Mucosa of descending colon (tissue), 3 donors: ENCODE measurements around the gene COPS8. TPM values are rescaled to one million over a fixed set of nuclear protein-coding genes. Genes with fewer than 3 reads are reported as not detected.

Experiments used
- ATAC-seq: fragments of 200-7000 bp; cut with Tn5 transposase; one replicate; pipeline ENCODE4 v1.9.1; 2020; ENCODE audit warnings: mild to moderate bottlenecking, moderate library complexity
- DNase-seq, 3 donors: peaks; one replicate each; pipeline ENCODE4 v3.0.0-alpha.2; 2020
- H3K36me3 ChIP-seq: fragments of 200-600 bp; one replicate; pipeline ENCODE4 v1.8.0; 2021; ENCODE audit warnings: low read depth, mild to moderate bottlenecking
- H3K4me1 ChIP-seq: fragments of 200-600 bp; one replicate; pipeline ENCODE4 v1.8.0; 2021; ENCODE audit warnings: low read depth, mild to moderate bottlenecking
- H3K4me3 ChIP-seq: fragments of 200-600 bp; one replicate; pipeline ENCODE4 v1.8.0; 2021; ENCODE audit warnings: mild to moderate bottlenecking
- H3K9me3 ChIP-seq: fragments of 200-600 bp; one replicate; pipeline ENCODE4 v1.8.0; 2021; ENCODE audit warnings: mild to moderate bottlenecking
- intact Hi-C, 2 donors: fragments of 100-400 bp; cut with DNase I in 1 of 2; cut with micrococcal nuclease in 1 of 2; formaldehyde crosslinking; loops; one replicate each; pipeline versions ENCODE4 v1.11.0 to v1.11.1; 2022; cut with DNase I, micrococcal nuclease
- long read RNA-seq, 2 donors: library from polyadenylated mRNA; unstranded; transcript quantifications; one replicate each; pipeline ENCODE4 v2.0.0, GENCODE V29; 2019 to 2021
- total RNA-seq, 3 donors: library from RNA; stranded (reverse); fragmentation: NEBNext Ultra II Directional in 2 of 3; extraction: Animal tissue kit (Norgen Biotek cat#: 25700) in 2 of 3; gene quantifications; one replicate each; pipeline versions ENCODE4 v1.2.1 to v1.2.4, GENCODE V29; 2021 to 2023
- TF ChIP-seq, protein P1 (sequence below): fragments of 200-600 bp; IDR thresholded peaks from one replicate; pipeline ENCODE4 v1.8.0; 2022; ENCODE audit warnings: antibody characterized with exemption, mild to moderate bottlenecking
- donor health status: DM: no; HTN: no; CAD: no; lungs with moderate emphysema.
- donor health status: DM: no; HTN: no; CAD: no.
- donor health status: DM: no; HTN: yes; CAD: no.

COPS8 gene
- 10 to 100 TPM; 23.4 to 37.3 (median 31.5) TPM for total RNA-seq
- long read RNA-seq, donor 1, full-length matches to known transcripts, result 24 of 24 reads
- long read RNA-seq, donor 1, partial matches to known transcripts, result 0 of 24 reads
- long read RNA-seq, donor 1, other reads (novel, unspliced or antisense), result 0 of 24 reads
- long read RNA-seq, donor 2, full-length matches to known transcripts, result 28 of 31 reads
- long read RNA-seq, donor 2, partial matches to known transcripts, result 0 of 31 reads
- long read RNA-seq, donor 2, other reads (novel, unspliced or antisense), result 3 of 31 reads

DNA sequence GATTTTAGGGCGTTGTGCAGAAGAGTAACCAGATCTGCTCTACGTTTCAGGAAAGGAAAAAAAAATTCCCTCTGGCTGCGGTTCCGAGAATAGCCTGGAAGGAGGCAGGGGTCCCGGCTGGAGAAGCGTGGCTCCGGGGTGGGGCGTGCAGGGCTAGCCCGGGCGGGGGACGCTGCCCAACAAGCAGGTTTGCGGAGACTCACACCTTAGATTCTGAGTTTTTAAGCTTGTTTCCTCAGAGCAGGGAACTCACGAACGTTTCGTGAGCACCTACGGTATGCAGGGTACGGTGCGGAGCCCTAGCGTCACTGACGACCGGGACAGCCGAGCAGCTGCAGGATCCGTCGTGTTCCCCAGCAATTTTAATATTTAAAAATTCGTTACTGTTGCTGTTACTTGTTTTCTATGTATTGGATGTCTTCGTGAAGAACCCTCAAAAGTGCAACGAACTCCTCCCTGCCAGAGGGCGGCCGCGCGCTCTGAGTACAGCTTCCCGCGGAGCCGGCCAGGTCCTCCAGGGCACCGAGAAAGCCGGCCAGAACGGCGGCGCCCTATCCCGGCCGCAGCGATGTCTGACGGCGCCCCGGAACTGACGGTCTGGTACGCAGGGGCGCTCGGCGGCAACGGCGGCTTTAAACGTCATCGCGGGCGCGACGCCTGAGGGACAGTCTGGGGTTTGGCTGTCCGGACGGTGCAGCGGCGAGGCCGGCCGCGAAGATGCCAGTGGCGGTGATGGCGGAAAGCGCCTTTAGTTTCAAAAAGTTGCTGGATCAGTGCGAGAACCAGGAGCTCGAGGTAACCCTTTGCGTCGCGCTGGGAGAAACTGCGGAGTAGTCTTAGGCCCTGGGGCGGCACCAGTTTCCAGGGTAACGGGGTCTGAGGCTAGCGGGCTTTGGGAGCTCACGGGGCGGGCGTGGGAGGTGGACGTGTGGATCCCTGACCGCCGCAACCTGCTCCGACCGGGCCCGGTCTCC lies at the start of gene COPS8:
TSS of gene COPS8 (plus strand) at position 642 of the 974 bp plus-strand sequence. CDS start at position 718, 76 bp downstream.
- intact Hi-C loops, result no loop called here
- TF ChIP-seq, protein P1, sequence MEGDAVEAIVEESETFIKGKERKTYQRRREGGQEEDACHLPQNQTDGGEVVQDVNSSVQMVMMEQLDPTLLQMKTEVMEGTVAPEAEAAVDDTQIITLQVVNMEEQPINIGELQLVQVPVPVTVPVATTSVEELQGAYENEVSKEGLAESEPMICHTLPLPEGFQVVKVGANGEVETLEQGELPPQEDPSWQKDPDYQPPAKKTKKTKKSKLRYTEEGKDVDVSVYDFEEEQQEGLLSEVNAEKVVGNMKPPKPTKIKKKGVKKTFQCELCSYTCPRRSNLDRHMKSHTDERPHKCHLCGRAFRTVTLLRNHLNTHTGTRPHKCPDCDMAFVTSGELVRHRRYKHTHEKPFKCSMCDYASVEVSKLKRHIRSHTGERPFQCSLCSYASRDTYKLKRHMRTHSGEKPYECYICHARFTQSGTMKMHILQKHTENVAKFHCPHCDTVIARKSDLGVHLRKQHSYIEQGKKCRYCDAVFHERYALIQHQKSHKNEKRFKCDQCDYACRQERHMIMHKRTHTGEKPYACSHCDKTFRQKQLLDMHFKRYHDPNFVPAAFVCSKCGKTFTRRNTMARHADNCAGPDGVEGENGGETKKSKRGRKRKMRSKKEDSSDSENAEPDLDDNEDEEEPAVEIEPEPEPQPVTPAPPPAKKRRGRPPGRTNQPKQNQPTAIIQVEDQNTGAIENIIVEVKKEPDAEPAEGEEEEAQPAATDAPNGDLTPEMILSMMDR, result no peak
- ATAC-seq (peak; percentile 99), DNase-seq (peak; percentile 97)
- peak within 1 kb of the TSS; percentile 64 for H3K4me3 ChIP-seq
- H3K4me1 ChIP-seq, result no peaks in the 10 kb centered on the region
- no peaks in the 10 kb centered on the region for H3K36me3 ChIP-seq
- H3K9me3 ChIP-seq, result no peaks in the 10 kb centered on the region

DNA sequence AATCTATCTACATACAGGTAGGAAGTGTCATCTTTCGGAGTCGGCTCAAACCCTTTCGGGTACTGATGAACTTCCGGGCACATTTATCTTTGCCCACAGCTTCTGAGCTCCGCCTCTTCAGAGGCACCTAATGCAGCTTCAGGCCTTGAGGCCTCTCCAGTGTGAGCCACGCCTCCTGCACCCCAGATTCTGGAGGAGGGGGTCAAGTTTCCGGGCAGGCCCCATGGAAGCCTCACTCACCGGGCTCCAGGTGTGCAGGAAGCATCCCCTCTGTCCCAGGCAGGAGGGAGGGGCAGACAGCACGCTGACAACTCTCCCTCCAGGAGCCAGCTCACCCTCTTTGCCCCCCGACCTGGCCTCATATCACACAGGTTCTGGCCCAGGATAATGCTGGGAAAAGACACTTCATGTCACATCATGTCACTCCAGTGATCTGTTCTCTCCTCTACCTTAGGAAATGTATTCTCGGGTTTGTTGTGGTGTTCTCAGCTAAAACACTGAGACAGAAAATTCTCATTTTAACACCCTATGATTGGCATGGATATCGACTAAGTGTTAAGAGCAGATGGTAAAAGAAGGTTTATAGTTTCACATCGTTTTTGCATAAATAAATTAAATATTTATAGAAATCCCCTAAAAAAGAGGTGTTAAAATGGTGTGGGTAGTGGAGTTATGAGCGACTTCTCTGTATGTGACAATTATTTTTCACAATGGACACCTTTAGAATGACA lies 46.2 kb upstream of the COPS8 start:
- H3K36me3 ChIP-seq, result no peaks in the 10 kb centered on the region
- intact Hi-C loops, result no loop called here
- ATAC-seq (no peak), DNase-seq (no peak)
- no peaks in the 10 kb centered on the region for H3K9me3 ChIP-seq
- TF ChIP-seq, protein P1, result no peak
- H3K4me1 ChIP-seq, result no peaks in the 10 kb centered on the region
- no peak overlapping the region for H3K4me3 ChIP-seq

- DNase-seq (no peak), ATAC-seq (no peak)
- intact Hi-C loops, result no loop called here
- TF ChIP-seq, protein P1, result no peak
- Histone ChIP-seq H3K9me3 (no peaks in the 10 kb centered on the region), H3K4me1 (no peaks in the 10 kb centered on the region), H3K36me3 (no peaks in the 10 kb centered on the region), H3K4me3 (no peak overlapping the region)
These were observed 44.5 kb upstream of the COPS8 start for GRCh38 chr2:237041231-237041630.

DNA sequence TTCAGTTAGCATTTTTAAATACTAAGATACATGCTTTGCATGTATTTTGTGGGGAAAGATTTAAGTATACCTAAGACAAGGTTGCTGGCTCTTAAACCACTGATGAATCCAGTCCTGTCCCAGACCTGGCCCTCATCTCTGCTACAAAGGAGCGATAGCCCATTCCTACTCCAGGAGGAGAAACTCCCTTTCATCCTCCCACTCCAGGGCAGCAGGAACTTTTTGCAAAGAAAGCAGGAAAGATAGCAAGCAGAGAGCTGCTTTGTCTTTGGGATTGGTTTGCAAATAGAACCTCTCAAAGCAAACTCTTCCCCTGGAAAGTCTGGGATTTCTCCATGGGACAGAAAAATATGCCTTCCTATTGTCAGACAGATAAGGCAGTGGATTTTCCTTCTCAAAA lies 43.6 kb upstream of the COPS8 start:
- no peak for DNase-seq
- Histone ChIP-seq H3K4me3 (no peak overlapping the region), H3K36me3 (no peaks in the 10 kb centered on the region), H3K4me1 (no peaks in the 10 kb centered on the region), H3K9me3 (no peaks in the 10 kb centered on the region)
- TF ChIP-seq, protein P1, result no peak
- intact Hi-C loops, result no loop called here
- ATAC-seq, result no peak

- TF ChIP-seq, protein P1, result no peak
- intact Hi-C loops, result no loop called here
- DNase-seq, result no peak
- no peak for ATAC-seq
- Histone ChIP-seq H3K4me1 (no peaks in the 10 kb centered on the region), H3K4me3 (no peak overlapping the region), H3K36me3 (no peaks in the 10 kb centered on the region), H3K9me3 (peaks cover 8% of the 10 kb centered on the region)
These were observed 41.8 kb upstream of the COPS8 start for GRCh38 chr2:237043866-237044265.
